ENCODE data around the gene ADGRB3.
"Not testable (repeated sequence)": the region's sequence is repeated elsewhere in the genome, so short reads cannot be mapped to it uniquely, and the experiment has no call there.

The ADGRB3 gene

DNA sequence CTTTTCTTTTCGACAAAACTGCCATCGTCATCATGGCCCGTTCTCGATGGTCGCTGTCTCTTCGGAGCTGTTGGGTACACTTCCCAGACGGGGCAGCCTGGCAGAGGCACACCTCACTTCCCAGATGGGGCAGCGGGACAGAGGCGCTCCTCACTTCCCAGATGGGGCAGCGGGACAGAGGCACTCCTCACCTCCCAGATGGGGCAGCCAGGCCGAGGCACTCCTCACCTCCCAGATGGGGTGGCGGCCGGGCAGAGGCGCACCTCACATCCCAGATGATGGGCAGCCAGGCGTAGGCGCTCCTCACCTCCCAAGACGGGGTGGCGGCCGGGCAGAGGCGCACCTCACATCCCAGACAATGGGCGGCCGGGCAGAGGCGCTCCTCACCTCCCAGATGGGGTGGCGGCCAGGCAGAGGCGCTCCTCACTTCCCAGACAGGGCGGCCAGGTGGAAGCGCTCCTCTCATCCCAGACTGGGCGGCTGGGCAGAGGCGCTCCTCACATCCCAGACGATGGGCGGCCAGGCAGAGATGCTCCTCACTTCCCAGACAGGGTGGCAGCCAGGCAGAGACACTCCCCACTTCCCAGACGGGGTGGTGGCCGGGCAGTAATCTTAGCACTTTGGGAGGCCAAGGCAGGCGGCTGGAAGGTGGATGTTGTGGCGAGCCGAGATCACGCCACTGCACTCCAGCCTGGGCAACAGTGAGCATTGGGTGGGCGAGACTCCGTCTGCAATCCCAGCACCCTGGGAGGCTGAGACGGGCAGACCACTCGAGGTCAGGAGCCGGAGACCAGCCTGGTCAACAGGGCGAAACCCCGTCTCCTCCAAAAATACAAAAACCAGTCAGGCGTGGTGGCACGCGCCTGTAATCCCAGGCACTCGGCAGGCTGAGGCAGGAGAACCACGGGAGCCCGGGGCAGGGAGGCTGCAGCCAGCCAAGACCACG lies 486.7 kb downstream of the ADGRB3 start:
- not testable (repeated sequence) for DNase-seq (ENCODE audit: low read depth in 2 of 2)

GRCh38 chr6:69122407-69122773 lies 487.3 kb downstream of the ADGRB3 start:
- DNase-seq (ENCODE audit: low read depth in 2 of 2): no peak

- no peak for DNase-seq (ENCODE audit: low read depth in 2 of 2)
Observed at GRCh38 chr6:69128411-69128810, 493.3 kb downstream of the ADGRB3 start.

- DNase-seq (ENCODE audit: low read depth in 2 of 2): no peak
Observed at GRCh38 chr6:69129046-69129445, 494.0 kb downstream of the ADGRB3 start.

- no peak for DNase-seq (ENCODE audit: low read depth in 2 of 2)
Observed at GRCh38 chr6:69135927-69136326, 500.8 kb downstream of the ADGRB3 start.

GRCh38 chr6:69138148-69138547 lies 503.1 kb downstream of the ADGRB3 start:
- no peak for DNase-seq (ENCODE audit: low read depth in 2 of 2)

GRCh38 chr6:69138893-69139494 lies 503.9 kb downstream of the ADGRB3 start:
- no peak for DNase-seq (ENCODE audit: low read depth in 2 of 2)

GRCh38 chr6:69145062-69145461 lies 510.0 kb downstream of the ADGRB3 start:
- DNase-seq (ENCODE audit: low read depth in 2 of 2): no peak

DNA sequence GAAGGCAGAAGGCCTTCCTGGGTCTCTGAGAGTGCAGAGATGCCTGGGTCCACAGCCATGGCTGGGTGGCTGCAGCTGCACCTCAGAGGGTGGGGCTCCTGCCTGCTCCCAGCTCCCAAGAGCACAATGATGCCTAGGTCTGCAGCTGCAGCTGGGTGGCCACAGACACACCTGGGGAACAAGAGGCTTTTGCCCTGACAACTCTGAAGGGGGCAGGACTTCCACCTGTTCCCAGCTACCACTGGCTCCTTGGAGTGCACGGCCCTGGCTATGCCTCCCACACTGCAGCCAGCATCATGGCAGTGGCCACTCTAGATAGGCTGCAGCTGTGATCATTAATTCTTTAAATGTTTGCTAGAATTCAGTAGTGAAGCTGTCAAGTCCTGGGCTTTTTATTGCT lies 511.3 kb downstream of the ADGRB3 start:
- DNase-seq (ENCODE audit: low read depth in 2 of 2): no peak

GRCh38 chr6:69155467-69155866 lies 520.4 kb downstream of the ADGRB3 start:
- DNase-seq (ENCODE audit: low read depth in 2 of 2): no peak

DNA sequence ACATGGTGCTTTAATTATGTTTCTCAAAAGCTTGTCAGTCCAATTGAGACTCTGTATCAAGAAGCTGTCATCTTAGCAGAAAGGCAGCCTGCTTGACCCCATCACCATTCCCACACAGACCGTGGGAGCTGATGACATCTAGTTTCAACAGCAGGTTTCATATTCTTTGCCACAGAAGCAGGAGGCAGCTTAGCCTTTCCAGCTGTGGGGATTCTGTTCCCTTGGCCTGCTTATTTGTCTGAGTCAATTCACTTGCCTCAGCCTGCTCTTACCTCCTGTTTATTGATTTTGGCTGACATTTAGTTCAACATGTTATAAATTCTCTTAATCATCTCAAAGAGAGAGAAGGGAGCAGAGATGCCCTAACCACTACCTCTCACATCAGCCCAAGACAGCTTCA lies 527.7 kb downstream of the ADGRB3 start:
- no peak for DNase-seq (ENCODE audit: low read depth in 2 of 2)

DNA sequence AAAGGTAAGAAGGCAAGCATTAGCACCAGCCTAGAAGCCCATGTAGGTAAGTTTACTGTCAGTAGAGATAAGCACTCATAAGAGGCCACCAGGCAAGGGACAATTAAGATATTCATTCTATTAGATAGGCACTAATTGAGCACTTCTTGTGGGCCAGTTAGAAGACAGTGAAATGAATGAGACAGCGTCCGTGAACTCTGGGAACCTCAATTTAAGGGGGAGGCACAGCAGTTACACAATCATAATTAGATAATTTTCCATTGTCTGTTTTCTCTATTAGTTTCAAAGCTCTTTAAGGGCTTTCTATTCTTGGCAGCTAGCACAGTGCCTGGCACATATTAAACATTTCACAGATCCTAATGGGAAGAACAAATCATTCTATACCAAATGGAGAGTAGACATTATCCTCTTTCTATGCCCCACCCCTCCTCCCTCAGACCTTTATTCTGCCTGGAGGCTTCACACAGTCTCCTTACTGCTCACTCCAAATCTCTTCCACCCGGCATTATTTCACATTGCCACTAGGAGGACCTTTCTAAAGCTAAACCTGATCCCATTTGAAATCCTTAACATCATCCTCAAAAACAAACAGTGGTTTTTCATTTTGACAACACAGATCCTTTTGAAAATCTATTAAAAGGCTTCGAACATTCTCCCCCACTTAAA lies 529.6 kb downstream of the ADGRB3 start:
- DNase-seq (ENCODE audit: low read depth in 2 of 2): no peak

DNA sequence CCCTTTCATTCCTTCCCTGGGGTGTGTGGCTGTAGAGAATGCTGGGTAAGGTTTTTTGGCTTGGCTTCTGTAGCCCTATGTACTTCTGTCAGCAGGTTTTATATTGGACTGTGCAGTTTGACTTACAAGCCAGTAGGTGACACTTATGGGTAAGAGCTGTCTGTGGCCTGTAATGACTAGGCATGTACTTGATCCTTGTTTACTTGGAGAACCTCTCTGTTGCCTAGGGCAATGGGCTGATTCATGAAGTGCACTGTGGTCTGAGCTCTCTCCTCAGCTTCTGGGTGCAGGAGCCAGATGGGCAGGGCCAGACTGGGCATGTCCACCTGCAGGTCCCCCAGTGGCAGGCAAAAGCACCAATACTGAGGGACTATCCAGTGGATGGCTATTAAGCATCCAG lies 544.6 kb downstream of the ADGRB3 start:
- DNase-seq (ENCODE audit: low read depth in 2 of 2): no peak

- no peak for DNase-seq (ENCODE audit: low read depth in 2 of 2)
Observed at GRCh38 chr6:69180361-69181067, 545.4 kb downstream of the ADGRB3 start.

DNA sequence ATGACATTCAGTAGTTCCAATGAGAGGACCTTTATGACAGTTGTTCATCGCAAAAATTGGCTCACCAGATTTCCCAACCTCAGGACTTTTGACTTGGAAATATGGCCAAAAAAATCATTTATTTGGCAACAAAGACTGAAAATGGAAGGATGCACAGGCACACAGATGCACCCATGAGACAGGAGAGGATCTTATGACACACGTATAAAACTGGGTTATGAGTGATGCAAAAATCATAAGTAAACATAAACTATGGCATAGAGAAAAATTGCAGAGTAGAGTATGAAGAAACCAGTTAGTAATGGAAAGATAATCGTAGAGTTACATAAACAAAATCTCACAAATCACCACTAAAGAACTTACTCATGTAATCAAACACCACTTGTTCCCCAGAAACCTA lies 546.9 kb downstream of the ADGRB3 start:
- DNase-seq (ENCODE audit: low read depth in 2 of 2): no peak

GRCh38 chr6:69185276-69185675 lies 550.2 kb downstream of the ADGRB3 start:
- no peak for DNase-seq (ENCODE audit: low read depth in 2 of 2)

DNA sequence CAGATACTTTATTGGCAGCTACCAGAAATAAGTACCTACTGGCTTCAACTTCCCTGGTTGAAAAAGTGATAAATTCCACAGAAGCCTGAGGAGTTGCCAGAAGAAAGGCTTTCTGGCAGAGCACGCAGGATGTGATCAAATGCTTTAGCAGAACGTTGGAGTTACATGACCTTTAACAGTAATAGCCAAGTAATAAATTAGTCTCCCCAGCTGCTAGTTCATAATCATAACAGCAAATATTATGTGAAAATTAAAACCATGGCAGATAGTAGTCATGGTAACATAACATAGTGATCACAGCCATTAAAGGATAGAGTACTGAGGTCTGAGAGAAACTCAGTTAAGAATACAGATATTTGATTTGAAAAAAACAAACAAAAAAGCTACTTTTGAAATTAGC lies 567.7 kb downstream of the ADGRB3 start:
- DNase-seq (ENCODE audit: low read depth in 2 of 2): no peak

GRCh38 chr6:69216127-69216526 lies 581.0 kb downstream of the ADGRB3 start:
- DNase-seq (ENCODE audit: low read depth in 2 of 2): no peak

GRCh38 chr6:69217343-69217742 lies 582.3 kb downstream of the ADGRB3 start:
- DNase-seq (ENCODE audit: low read depth in 2 of 2): no peak

DNA sequence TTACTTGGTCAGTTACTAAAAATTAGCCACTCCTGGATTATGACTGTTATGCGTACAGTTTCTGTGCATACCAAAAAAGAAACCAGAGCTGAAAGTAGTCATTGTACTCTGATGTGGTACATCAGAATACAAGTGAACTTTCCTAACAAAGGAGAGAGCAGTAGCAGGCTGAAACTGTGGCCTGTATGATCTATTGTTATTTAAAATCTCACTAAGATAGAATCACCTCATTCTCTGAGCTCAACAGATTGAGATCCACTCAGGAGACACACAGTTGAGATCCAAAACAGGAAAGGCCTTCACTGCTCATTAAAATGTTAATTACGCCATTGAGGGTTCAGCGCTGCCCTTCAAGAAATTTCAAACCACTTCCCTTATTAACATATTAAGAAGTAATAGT lies 585.3 kb downstream of the ADGRB3 start:
- no peak for DNase-seq (ENCODE audit: low read depth in 2 of 2)

DNA sequence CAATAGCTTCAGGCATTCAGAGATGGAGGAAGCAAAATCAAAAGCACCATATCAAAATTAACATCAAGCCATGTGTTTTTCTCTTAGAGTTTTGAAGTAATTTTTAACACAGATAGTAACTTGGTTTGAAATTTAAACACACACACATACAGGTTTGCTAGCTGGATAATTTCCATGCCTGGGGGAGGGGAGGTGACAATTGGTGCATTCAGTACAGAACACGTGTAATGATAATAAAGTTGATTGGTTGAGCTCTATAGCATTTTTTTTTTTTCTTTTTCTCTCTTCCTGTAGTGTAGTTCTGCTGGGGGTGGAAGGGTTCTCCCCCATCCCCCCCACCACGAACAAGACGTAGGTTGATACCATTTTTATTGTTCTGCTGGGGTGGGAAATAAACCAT lies 596.9 kb downstream of the ADGRB3 start:
- DNase-seq (ENCODE audit: low read depth in 2 of 2): no peak

DNA sequence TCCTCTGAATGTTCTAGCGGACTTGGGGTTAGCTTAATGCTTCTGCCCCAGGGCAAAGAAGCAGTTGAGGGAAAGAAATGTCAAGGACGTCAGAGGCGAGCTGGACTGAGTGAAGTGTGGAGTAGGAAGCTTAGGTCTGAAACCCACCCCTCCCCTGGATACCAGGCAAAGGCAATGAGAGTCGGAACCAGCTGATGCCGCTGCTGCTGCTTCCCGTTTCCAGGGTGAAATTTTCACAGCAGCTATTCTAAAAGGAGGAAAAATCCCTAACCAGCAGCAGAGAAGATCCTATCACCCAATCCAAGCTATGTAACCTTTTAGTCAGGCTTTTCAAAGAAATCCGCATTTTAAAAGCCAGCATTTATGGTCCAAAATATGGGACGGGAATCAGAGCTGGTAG lies 597.4 kb downstream of the ADGRB3 start:
- no peak for DNase-seq (ENCODE audit: low read depth in 2 of 2)
